ENCODE results near the gene SAP30L.

Gene SAP30L

GRCh38 chr5:154506049-154506715, 60.4 kb downstream of the SAP30L start:
- DNase-seq (ENCODE audit: low read depth in 2 of 2, low spot score in 1 of 2) = no peak

- no peak for DNase-seq (ENCODE audit: low read depth in 2 of 2, low spot score in 1 of 2)
Measured at GRCh38 chr5:154506716-154507080, 60.9 kb downstream of the SAP30L start.

DNA sequence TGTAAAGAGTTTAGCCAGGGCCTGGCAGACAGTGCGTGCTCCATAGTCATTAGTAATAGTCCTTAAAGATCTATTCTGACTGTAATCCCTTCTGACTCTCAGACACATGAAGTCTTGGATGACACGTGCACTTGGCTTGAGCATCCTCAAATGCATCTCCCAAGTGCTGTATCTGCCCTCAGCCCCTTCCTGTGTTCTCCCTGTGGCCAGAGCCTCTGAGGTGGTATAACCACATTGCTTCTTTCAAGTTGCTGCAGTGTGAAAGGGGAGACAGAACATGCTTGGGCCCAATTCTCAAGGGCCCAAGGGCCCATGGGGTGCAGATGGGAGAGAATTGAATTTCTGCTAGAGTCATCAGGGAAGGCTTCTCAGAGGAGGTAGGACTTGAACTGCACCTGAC, 62.3 kb downstream of the SAP30L start:
- no peak for DNase-seq (ENCODE audit: low read depth in 2 of 2, low spot score in 1 of 2)

DNA sequence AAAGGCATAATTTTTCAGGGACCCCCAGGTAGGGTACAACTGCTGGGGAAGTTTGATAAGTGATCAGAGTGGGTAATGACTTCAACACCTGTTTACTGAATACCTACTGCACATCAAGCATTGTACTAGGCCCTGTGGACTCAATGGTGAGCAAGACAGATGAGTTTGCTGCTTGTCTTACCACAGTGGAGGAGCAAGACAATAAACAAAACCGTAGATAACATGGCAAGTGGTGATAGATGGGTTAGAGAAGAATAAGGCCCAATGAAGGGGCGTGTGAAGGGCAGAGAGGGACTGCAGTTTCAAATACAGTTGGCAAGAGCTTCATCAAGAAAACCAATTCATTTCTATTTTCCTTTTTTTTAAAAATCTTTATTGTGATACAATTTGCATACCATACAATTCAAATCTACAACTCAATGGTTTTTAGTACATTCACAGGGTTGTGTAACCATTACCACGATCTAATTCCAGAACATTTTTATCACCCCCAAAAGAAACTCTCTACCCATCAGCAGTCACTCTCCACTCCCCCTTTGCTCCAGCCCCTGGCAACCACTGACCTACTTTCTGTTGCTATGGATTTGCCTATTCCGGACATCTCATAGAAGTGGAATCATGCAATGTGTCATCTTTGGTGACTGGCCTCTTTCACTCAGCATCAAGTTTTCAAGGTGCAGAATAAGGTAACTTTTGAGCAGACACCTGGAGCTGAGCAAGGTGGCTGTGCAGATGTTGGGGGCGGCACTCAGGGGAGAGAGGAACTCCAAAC, 64.2 kb downstream of the SAP30L start:
- DNase-seq (ENCODE audit: low read depth in 2 of 2, low spot score in 1 of 2) = no peak
